H9 (cell line): ENCODE measurements around the gene GAS2. TPM values are rescaled to one million over a fixed set of nuclear protein-coding genes. Genes with fewer than 3 reads are reported as not detected.

Experiments
- DNase-seq: peaks from one replicate; pipeline ENCODE4 v3.0.0-alpha.2; 2017
- H2AFZ ChIP-seq: one replicate; pipeline ENCODE4 v1.6.1; 2013; ENCODE audit warnings: mild to moderate bottlenecking, low read length, control low read depth, moderate library complexity
- H2AK5ac ChIP-seq: 2 replicates; pipeline ENCODE4 v1.6.1; 2013; ENCODE audit warnings: low read length, control low read depth, mixed read lengths; ENCODE audit not compliant: insufficient read length
- H2BK120ac ChIP-seq: one replicate; pipeline ENCODE4 v1.6.1; 2013; ENCODE audit warnings: low read depth, mild to moderate bottlenecking, low read length, control low read depth, inconsistent platforms; ENCODE audit not compliant: poor library complexity, severe bottlenecking
- H2BK12ac ChIP-seq: 2 replicates; pipeline ENCODE4 v1.6.1; 2013; ENCODE audit warnings: low read length, control low read depth, mixed read lengths, low read depth; ENCODE audit not compliant: insufficient read length
- H2BK15ac ChIP-seq: 2 replicates; pipeline ENCODE4 v1.6.1; 2013; ENCODE audit warnings: low read depth, low read length, control low read depth
- H2BK20ac ChIP-seq: one replicate; pipeline ENCODE4 v1.6.1; 2013; ENCODE audit warnings: low read depth, mild to moderate bottlenecking, low read length, control low read depth, inconsistent platforms; ENCODE audit not compliant: poor library complexity, severe bottlenecking
- H2BK5ac ChIP-seq: 2 replicates; pipeline ENCODE4 v1.6.1; 2013; ENCODE audit warnings: low read length, control low read depth, mixed read lengths; ENCODE audit not compliant: insufficient read length
- H3K14ac ChIP-seq: 2 replicates; pipeline ENCODE4 v1.6.1; 2013; ENCODE audit warnings: low read length, control low read depth; ENCODE audit not compliant: insufficient read depth
- H3K18ac ChIP-seq: 2 replicates; pipeline ENCODE4 v1.6.1; 2013; ENCODE audit warnings: low read depth, mild to moderate bottlenecking, mixed read lengths, low read length, control low read depth; ENCODE audit not compliant: insufficient read length
- H3K23ac ChIP-seq: 2 replicates; pipeline ENCODE4 v1.6.1; 2013; ENCODE audit warnings: low read length, control low read depth, mixed read lengths, low read depth; ENCODE audit not compliant: insufficient read length
- H3K23me2 ChIP-seq: 2 replicates; pipeline ENCODE4 v1.6.1; 2013; ENCODE audit warnings: low read depth, mild to moderate bottlenecking, mixed read lengths, low read length, control low read depth; ENCODE audit not compliant: insufficient read length, poor library complexity, severe bottlenecking
- H3K27ac ChIP-seq: 2 replicates; pipeline ENCODE4 v1.5.1; 2013; ENCODE audit warnings: low read length, control low read depth, mixed read lengths, low read depth; ENCODE audit not compliant: insufficient read length
- H3K27me3 ChIP-seq: 2 replicates; pipeline ENCODE4 v1.6.1; 2013; ENCODE audit warnings: low read length, control low read depth, inconsistent platforms; ENCODE audit not compliant: insufficient read depth
- H3K4ac ChIP-seq: 2 replicates; pipeline ENCODE4 v1.6.1; 2013; ENCODE audit warnings: low read depth, mild to moderate bottlenecking, control low read depth, inconsistent platforms, low read length, moderate library complexity
- H3K4me1 ChIP-seq: 2 replicates; pipeline ENCODE4 v1.6.1; 2013; ENCODE audit warnings: low read length, control low read depth, inconsistent platforms; ENCODE audit not compliant: insufficient read depth
- H3K4me2 ChIP-seq: 2 replicates; pipeline ENCODE4 v1.6.1; 2013; ENCODE audit warnings: low read length, control low read depth, mixed read lengths; ENCODE audit not compliant: insufficient read length, insufficient read depth
- H3K56ac ChIP-seq: 2 replicates; pipeline ENCODE4 v1.6.1; 2013; ENCODE audit warnings: low read depth, mild to moderate bottlenecking, mixed read lengths, low read length, control low read depth; ENCODE audit not compliant: insufficient read length
- H3K79me1 ChIP-seq: 2 replicates; pipeline ENCODE4 v1.6.1; 2013; ENCODE audit warnings: low read depth, mild to moderate bottlenecking, moderate library complexity, low read length, control low read depth, inconsistent platforms; ENCODE audit not compliant: insufficient read depth, poor library complexity, severe bottlenecking
- H3K79me2 ChIP-seq: 2 replicates; pipeline ENCODE4 v1.6.1; 2013; ENCODE audit warnings: low read length, control low read depth, inconsistent platforms; ENCODE audit not compliant: insufficient read depth
- H3K9ac ChIP-seq: 2 replicates; pipeline ENCODE4 v1.6.1; 2013; ENCODE audit warnings: low read length, control low read depth, mixed read lengths; ENCODE audit not compliant: insufficient read length; ENCODE audit errors: extremely low read depth
- H3K9me3 ChIP-seq: one replicate; pipeline ENCODE4 v1.6.1; 2013; ENCODE audit warnings: low read depth, low read length, inconsistent platforms; ENCODE audit not compliant: control insufficient read depth
- H3T11ph ChIP-seq: one replicate; pipeline ENCODE4 v1.6.1; 2013; ENCODE audit warnings: mild to moderate bottlenecking, low read length, control low read depth, inconsistent platforms
- H4K20me1 ChIP-seq: one replicate; pipeline ENCODE4 v1.6.1; 2013; ENCODE audit not compliant: control insufficient read depth, insufficient read length, insufficient read depth
- H4K5ac ChIP-seq: 2 replicates; pipeline ENCODE4 v1.6.1; 2013; ENCODE audit warnings: low read depth, mild to moderate bottlenecking, mixed read lengths, low read length, control low read depth; ENCODE audit not compliant: insufficient read length
- H4K8ac ChIP-seq: replicated peaks from 2 replicates; pipeline ENCODE4 v1.6.1; 2013; ENCODE audit warnings: low read length, control low read depth, mixed read lengths, low read depth; ENCODE audit not compliant: insufficient read length
- H4K91ac ChIP-seq: 2 replicates; pipeline ENCODE4 v1.6.1; 2013; ENCODE audit warnings: low read depth, mild to moderate bottlenecking, moderate library complexity, mixed read lengths, low read length, control low read depth; ENCODE audit not compliant: insufficient read length
- H3K27ac Mint-ChIP-seq, 3 experiments: 2 replicates in 2 of 3; 3 replicates in 1 of 3; pipeline ENCODE4 v1.8.0; 2020 to 2021; ENCODE audit warnings: mixed read lengths in 3 of 3, mild to moderate bottlenecking in 1 of 3, moderate library complexity in 1 of 3
- H3K27me3 Mint-ChIP-seq: 2 replicates; pipeline ENCODE4 v1.8.0; 2021; ENCODE audit warnings: low read depth, mild to moderate bottlenecking, moderate library complexity, mixed read lengths
- H3K36me3 Mint-ChIP-seq, 3 experiments: 2 replicates in 2 of 3; 3 replicates in 1 of 3; pipeline ENCODE4 v1.8.0; 2020 to 2021; ENCODE audit warnings: low read depth in 3 of 3, mixed read lengths in 3 of 3; ENCODE audit not compliant: insufficient read depth in 1 of 3
- H3K4me1 Mint-ChIP-seq, 2 experiments: 2 replicates each; pipeline ENCODE4 v1.8.0; 2020; ENCODE audit warnings: mixed read lengths in 2 of 2
- H3K4me3 Mint-ChIP-seq, 2 experiments: 2 replicates in 1 of 2; 3 replicates in 1 of 2; pipeline ENCODE4 v1.8.0; 2020 to 2021; ENCODE audit warnings: mild to moderate bottlenecking in 2 of 2, mixed read lengths in 2 of 2, moderate library complexity in 1 of 2
- H3K9me3 Mint-ChIP-seq, 2 experiments: 2 replicates in 1 of 2; 3 replicates in 1 of 2; pipeline ENCODE4 v1.8.0; 2020; ENCODE audit warnings: mild to moderate bottlenecking in 2 of 2, mixed read lengths in 2 of 2, moderate library complexity in 1 of 2
- CTCF ChIP-seq: fragments of 200-600 bp; sonication (generic); conservative IDR thresholded peaks from 3 replicates; pipeline ENCODE4 v1.8.0; 2021; ENCODE audit warnings: antibody characterized with exemption, mild to moderate bottlenecking
- WGBS: extraction: QIAGEN DNeasy Blood & Tissue Kit; methylation state at CpG from one replicate; pipeline ENCODE4 v1.1.7; 2013; ENCODE audit warnings: missing lambda C conversion rate, low lambda C conversion rate, mixed read lengths; ENCODE audit not compliant: insufficient read length; ENCODE audit errors: extremely low coverage; 5-methylcytosine and 5-hydroxymethylcytosine counted together
- total RNA-seq: library from RNA; stranded (reverse); gene quantifications from 2 replicates; pipeline ENCODE4 v1.2.1, GENCODE V29; 2021

GAS2 gene
- total RNA-seq, 1 experiment from 2014 or later = 1.7 TPM

GRCh38 chr11:22830082-22830414, 163.6 kb downstream of the GAS2 start:
- H2AFZ ChIP-seq = no peak overlapping the region
- no peak overlapping the region for H3K23ac ChIP-seq
- peak overlapping the region; percentile 75 to 85 for H3K4me3 Mint-ChIP-seq

More at GRCh38 chr11:22830082-22830414, 163.6 kb downstream of the GAS2 start:
- Histone ChIP-seq H4K20me1 (no peaks in the 10 kb centered on the region), H3K4ac (no peak overlapping the region), H3T11ph (no peak overlapping the region), H3K27ac (no peak overlapping the region), H3K9me3 (no peaks in the 10 kb centered on the region), H4K91ac (no peak overlapping the region), H2AK5ac (no peak overlapping the region), H2BK120ac (no peak overlapping the region), H4K8ac (no peak overlapping the region), H4K5ac (no peak overlapping the region), H2BK15ac (no peak overlapping the region), H3K14ac (no peak overlapping the region), H2BK20ac (no peak overlapping the region), H3K23me2 (peaks cover 3% of the 10 kb centered on the region), H3K18ac (no peak overlapping the region), H2BK5ac (no peak overlapping the region), H3K27me3 (no peaks in the 10 kb centered on the region), H3K4me1 (no peaks in the 10 kb centered on the region), H3K79me1 (no peaks in the 10 kb centered on the region), H2BK12ac (no peak overlapping the region), H3K4me2 (peak overlapping the region; percentile 17), H3K79me2 (no peaks in the 10 kb centered on the region), H3K56ac (no peak overlapping the region), H3K9ac (no peak overlapping the region)
- Mint-ChIP-seq H3K36me3 (no peaks in the 10 kb centered on the region; a peak in 2 of 7 replicates), H3K27ac (no peak overlapping the region), H3K9me3 (no peaks in the 10 kb centered on the region; a peak in 1 of 5 replicates), H3K27me3 (peaks cover 26% of the 10 kb centered on the region), H3K4me1 (peaks cover 13 to 26% of the 10 kb centered on the region in 2 experiments)
- WGBS = no CpG with 5 or more reads among the region's 4 CpGs
- TF ChIP-seq CTCF = no peak
- no peak for DNase-seq
